NB4 (cell line): Measurements from ENCODE around the gene FMN2.

ENCODE experiments used
- MYC ChIP-seq: IDR thresholded peaks from 2 replicates; pipeline ENCODE4 v1.6.1; 2011; ENCODE audit warnings: low read depth, low read length
- POLR2A ChIP-seq: IDR thresholded peaks from 2 replicates; pipeline ENCODE4 v1.6.1; 2011; ENCODE audit warnings: mild to moderate bottlenecking; ENCODE audit not compliant: insufficient read length; ENCODE audit errors: extremely low read depth
- TF ChIP-seq, protein P1 (sequence below): IDR thresholded peaks from one replicate; pipeline ENCODE4 v1.5.1; 2012; ENCODE audit warnings: low read depth, low read length
- TF ChIP-seq, protein P2 (sequence below): IDR thresholded peaks from 2 replicates; pipeline ENCODE4 v1.6.1; 2011; ENCODE audit warnings: low read depth, low read length

DNA sequence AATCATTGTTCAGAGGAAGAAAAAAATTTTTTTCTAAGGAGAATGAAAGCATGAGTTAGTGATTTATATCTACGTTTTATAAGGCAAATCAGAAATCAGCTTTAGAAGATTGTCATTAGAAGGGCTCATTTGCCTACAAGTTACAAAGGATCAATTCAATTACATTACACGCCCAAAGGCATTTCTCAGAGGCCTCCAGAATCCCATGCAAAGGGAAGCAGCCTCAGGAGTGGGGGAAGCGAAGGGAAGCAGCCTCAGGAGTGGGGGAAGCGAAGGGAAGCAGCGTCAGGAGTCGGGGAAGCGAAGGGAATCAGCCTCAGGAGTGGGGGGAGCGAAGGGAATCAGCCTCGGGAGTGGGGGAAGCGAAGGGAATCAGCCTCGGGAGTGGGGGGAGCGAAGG, 314.1 kb downstream of the FMN2 start:
- TF ChIP-seq MYC: no peak
- TF ChIP-seq POLR2A: no peak
- TF ChIP-seq, protein P1, sequence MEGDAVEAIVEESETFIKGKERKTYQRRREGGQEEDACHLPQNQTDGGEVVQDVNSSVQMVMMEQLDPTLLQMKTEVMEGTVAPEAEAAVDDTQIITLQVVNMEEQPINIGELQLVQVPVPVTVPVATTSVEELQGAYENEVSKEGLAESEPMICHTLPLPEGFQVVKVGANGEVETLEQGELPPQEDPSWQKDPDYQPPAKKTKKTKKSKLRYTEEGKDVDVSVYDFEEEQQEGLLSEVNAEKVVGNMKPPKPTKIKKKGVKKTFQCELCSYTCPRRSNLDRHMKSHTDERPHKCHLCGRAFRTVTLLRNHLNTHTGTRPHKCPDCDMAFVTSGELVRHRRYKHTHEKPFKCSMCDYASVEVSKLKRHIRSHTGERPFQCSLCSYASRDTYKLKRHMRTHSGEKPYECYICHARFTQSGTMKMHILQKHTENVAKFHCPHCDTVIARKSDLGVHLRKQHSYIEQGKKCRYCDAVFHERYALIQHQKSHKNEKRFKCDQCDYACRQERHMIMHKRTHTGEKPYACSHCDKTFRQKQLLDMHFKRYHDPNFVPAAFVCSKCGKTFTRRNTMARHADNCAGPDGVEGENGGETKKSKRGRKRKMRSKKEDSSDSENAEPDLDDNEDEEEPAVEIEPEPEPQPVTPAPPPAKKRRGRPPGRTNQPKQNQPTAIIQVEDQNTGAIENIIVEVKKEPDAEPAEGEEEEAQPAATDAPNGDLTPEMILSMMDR: no peak
- TF ChIP-seq, protein P2, sequence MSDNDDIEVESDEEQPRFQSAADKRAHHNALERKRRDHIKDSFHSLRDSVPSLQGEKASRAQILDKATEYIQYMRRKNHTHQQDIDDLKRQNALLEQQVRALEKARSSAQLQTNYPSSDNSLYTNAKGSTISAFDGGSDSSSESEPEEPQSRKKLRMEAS: no peak
